Measurements from ENCODE around the gene AZGP1. TPM values are rescaled to one million over a fixed set of nuclear protein-coding genes. Genes with fewer than 3 reads are reported as not detected.

The AZGP1 gene
- total RNA-seq, result not detected in 2 replicates
- long read RNA-seq, result 0 reads

GRCh38 chr7:99975782-99976521, at the start of gene AZGP1:
TSS of gene AZGP1 (minus strand) at chr7:99976031. CDS start at chr7:99976020, 11 bp downstream.
- peaks cover 25% of the 10 kb centered on the region for H3K27me3 Mint-ChIP-seq (ENCODE audit: unreplicated experiment)
- no peak within 1 kb of the TSS for H3K27ac Mint-ChIP-seq (ENCODE audit: unreplicated experiment)

GRCh38 chr7:100024020-100024619, 48.3 kb upstream of the AZGP1 start:
- no peaks in the 10 kb centered on the region for H3K9me3 Mint-ChIP-seq (ENCODE audit: unreplicated experiment)
- H3K27me3 Mint-ChIP-seq (ENCODE audit: unreplicated experiment), result no peaks in the 10 kb centered on the region
- DNase-seq (ENCODE audit: extremely low spot score, unreplicated experiment), result no peak
- H3K4me1 Mint-ChIP-seq (ENCODE audit: unreplicated experiment), result peaks cover 3% of the 10 kb centered on the region
- no peak for TF ChIP-seq CTCF (IDR thresholded peaks at IDR 0.05)
- H3K4me3 Mint-ChIP-seq (ENCODE audit: unreplicated experiment), result no peak overlapping the region
- H3K27ac Mint-ChIP-seq (ENCODE audit: unreplicated experiment), result no peak overlapping the region
- peaks cover 36% of the 10 kb centered on the region for H3K36me3 Mint-ChIP-seq (ENCODE audit: unreplicated experiment)

More at GRCh38 chr7:99975782-99976521, at the start of gene AZGP1:
- Mint-ChIP-seq H3K36me3 (ENCODE audit: unreplicated experiment) (no peaks in the 10 kb centered on the region), H3K4me3 (ENCODE audit: unreplicated experiment) (no peak within 1 kb of the TSS), H3K4me1 (ENCODE audit: unreplicated experiment) (no peaks in the 10 kb centered on the region), H3K9me3 (ENCODE audit: unreplicated experiment) (no peaks in the 10 kb centered on the region)
- TF ChIP-seq CTCF (IDR thresholded peaks at IDR 0.05), result no peak
- DNase-seq (ENCODE audit: extremely low spot score, unreplicated experiment), result no peak

GRCh38 chr7:100023526-100023925, 47.7 kb upstream of the AZGP1 start:
- H3K4me1 Mint-ChIP-seq (ENCODE audit: unreplicated experiment), result peaks cover 3% of the 10 kb centered on the region

GRCh38 chr7:100022621-100023020, 46.8 kb upstream of the AZGP1 start:
- Mint-ChIP-seq H3K4me1 (ENCODE audit: unreplicated experiment) (peaks cover 7% of the 10 kb centered on the region), H3K27me3 (ENCODE audit: unreplicated experiment) (no peaks in the 10 kb centered on the region), H3K27ac (ENCODE audit: unreplicated experiment) (no peak overlapping the region), H3K36me3 (ENCODE audit: unreplicated experiment) (peaks cover 34% of the 10 kb centered on the region), H3K9me3 (ENCODE audit: unreplicated experiment) (no peaks in the 10 kb centered on the region), H3K4me3 (ENCODE audit: unreplicated experiment) (no peak overlapping the region)
- TF ChIP-seq CTCF (IDR thresholded peaks at IDR 0.05), result no peak
- no peak for DNase-seq (ENCODE audit: extremely low spot score, unreplicated experiment)

More at GRCh38 chr7:100023526-100023925, 47.7 kb upstream of the AZGP1 start:
- no peak for TF ChIP-seq CTCF (IDR thresholded peaks at IDR 0.05)
- Mint-ChIP-seq H3K9me3 (ENCODE audit: unreplicated experiment) (no peaks in the 10 kb centered on the region), H3K36me3 (ENCODE audit: unreplicated experiment) (peaks cover 36% of the 10 kb centered on the region), H3K27ac (ENCODE audit: unreplicated experiment) (no peak overlapping the region), H3K27me3 (ENCODE audit: unreplicated experiment) (no peaks in the 10 kb centered on the region), H3K4me3 (ENCODE audit: unreplicated experiment) (no peak overlapping the region)
- DNase-seq (ENCODE audit: extremely low spot score, unreplicated experiment), result no peak

GRCh38 chr7:100021297-100021696, 45.5 kb upstream of the AZGP1 start:
- no peak for DNase-seq (ENCODE audit: extremely low spot score, unreplicated experiment)
- Mint-ChIP-seq H3K4me1 (ENCODE audit: unreplicated experiment) (peaks cover 19% of the 10 kb centered on the region), H3K27ac (ENCODE audit: unreplicated experiment) (no peak overlapping the region), H3K27me3 (ENCODE audit: unreplicated experiment) (no peaks in the 10 kb centered on the region), H3K4me3 (ENCODE audit: unreplicated experiment) (no peak overlapping the region), H3K36me3 (ENCODE audit: unreplicated experiment) (peaks cover 34% of the 10 kb centered on the region), H3K9me3 (ENCODE audit: unreplicated experiment) (no peaks in the 10 kb centered on the region)
- TF ChIP-seq CTCF (IDR thresholded peaks at IDR 0.05), result no peak

Data from osteocyte (in vitro differentiated cells).